Sigmoid colon (tissue), 4 donors: ENCODE measurements around the gene LY9.

Experiments
- CTCF ChIP-seq, 4 experiments: fragments of 450-650 bp in 3 of 4; fragments of 200-600 bp in 1 of 4; IDR thresholded peaks; one replicate each; pipeline ENCODE4 v1.5.1; 2016 to 2019; ENCODE audit warnings: antibody characterized with exemption in 4 of 4, mild to moderate bottlenecking in 3 of 4, moderate library complexity in 2 of 4
- EP300 ChIP-seq, 4 donors: sonication (generic); formaldehyde crosslinking; IDR thresholded peaks; one replicate each; pipeline ENCODE4 v1.6.1; 2017; ENCODE audit warnings: antibody characterized with exemption in 4 of 4
- POLR2A ChIP-seq, 2 donors: fragments of 450-650 bp; IDR thresholded peaks; one replicate each; pipeline ENCODE4 v1.6.1; 2016; ENCODE audit warnings: antibody characterized with exemption in 2 of 2, mild to moderate bottlenecking in 2 of 2, moderate library complexity in 2 of 2
- POLR2AphosphoS5 ChIP-seq, 4 donors: sonication (generic); formaldehyde crosslinking; IDR thresholded peaks; one replicate each; pipeline ENCODE4 v1.6.1; 2017; ENCODE audit warnings: antibody characterized with exemption in 4 of 4

- TF ChIP-seq CTCF (IDR thresholded peaks at IDR 0.05) (no peak), EP300 (IDR thresholded peaks at IDR 0.05) (no peak), POLR2A (IDR thresholded peaks at IDR 0.05) (no peak), POLR2AphosphoS5 (IDR thresholded peaks at IDR 0.05) (no peak)
Observed at GRCh38 chr1:160776178-160776577, 19.8 kb upstream of the LY9 start.
